ENCODE results near the gene SERINC2. TPM values are rescaled to one million over a fixed set of nuclear protein-coding genes. Genes with fewer than 3 reads are reported as not detected.

SERINC2 gene
- total and polyA plus RNA-seq, 2 of the 4 experiments (the other 2 are of a cell fraction): 2.0 to 59.5 TPM

DNA sequence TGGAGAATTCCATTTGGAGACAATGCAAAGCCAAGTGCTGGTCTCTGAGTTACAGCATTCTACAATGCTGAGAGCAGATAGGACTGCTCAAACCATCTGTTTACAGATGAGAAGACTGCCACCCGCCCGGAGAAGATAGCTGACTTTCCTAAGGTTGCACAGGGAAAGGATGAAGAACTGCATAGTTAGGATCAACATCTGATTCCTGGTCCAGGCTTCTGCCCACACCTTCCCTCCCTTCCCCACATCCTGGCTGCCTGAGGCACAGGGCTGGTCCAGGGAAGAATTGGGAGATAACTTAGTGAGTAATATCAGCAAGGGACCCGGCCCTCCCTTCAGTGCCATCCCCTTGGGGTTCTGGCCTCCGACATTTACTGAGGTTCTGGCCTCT is 2.0 kb downstream of the SERINC2 start:
- peak overlapping the region; percentile 89; the same call in 1 of the 2 replicates for H3K4me3 ChIP-seq (ENCODE audit: insufficient read depth, low read depth, low read length)
- H2BK20ac ChIP-seq (ENCODE audit: low read depth, low read length): 0 out of 2 replicates have a peak overlapping the region, but pooled peaks have one; percentile 31
- H3K23ac ChIP-seq (ENCODE audit: low read depth, low read length): peak overlapping the region; percentile 82
- H4K5ac ChIP-seq (ENCODE audit: low read depth, low read length): no peak overlapping the region
- ChIA-PET CTCF (interaction anchor here (1.1 kb wide), 1 partner anchor 18 kb away, joined by 3 read pairs; no protein-coding TSS in a partner anchor), POLR2A (ENCODE audit: unreplicated experiment) (no interaction called here)
- no peak overlapping the region for H3K18ac ChIP-seq (ENCODE audit: low read depth, low read length)
- H4K20me1 ChIP-seq (ENCODE audit: insufficient read depth, low read length): peaks cover 31% of the 10 kb centered on the region
- peak overlapping the region in 1 of 2 experiments; percentile 82; a peak in 1 of 4 replicates for H4K8ac ChIP-seq (ENCODE audit: low read depth in 2 of 2, low read length in 2 of 2)
- peak overlapping the region; percentile 82 for H3K4me2 ChIP-seq (ENCODE audit: low read depth, low read length)
- H3K27ac ChIP-seq (ENCODE audit: insufficient read depth, low read length): no peak overlapping the region
- no peak overlapping the region for H2BK5ac ChIP-seq (ENCODE audit: low read depth, low read length, poor library complexity, severe bottlenecking)
- WGBS, 2 experiments (ENCODE audit: extremely low coverage in 2 of 2, insufficient read length in 1 of 2): 100% methylated on average over 1 of the region's 4 CpGs; no CpG with 5 or more reads in 1 of the 2 experiments
- ATAC-seq (ENCODE audit: low read depth): no peak
- in situ Hi-C loops (cut with MboI; ENCODE audit: low sequenced_read_pairs) (no loop called here), dilution Hi-C loops (cut with HindIII; ENCODE audit: low sequenced_read_pairs, unreplicated experiment) (no loop called here), intact Hi-C loops (cut with micrococcal nuclease) (no loop called here)
- H2BK15ac ChIP-seq (ENCODE audit: low read depth, low read length): 0 out of 3 replicates have a peak overlapping the region, but pooled peaks have one; percentile 19
- 0 out of 2 replicates have a peak overlapping the region, but pooled peaks have one; percentile 70 for H2AK5ac ChIP-seq (ENCODE audit: low read depth, low read length)
- H2AK9ac ChIP-seq (replicated peaks; ENCODE audit: low read depth, low read length, poor library complexity): no peak overlapping the region
- no peak overlapping the region for H2AFZ ChIP-seq (replicated peaks; ENCODE audit: low read length, poor library complexity)
- H3K9me1 ChIP-seq (ENCODE audit: insufficient read depth, low read length): peaks cover 43% of the 10 kb centered on the region
- no TSS peak for BruUV-seq (replicated peaks)
- no peaks in the 10 kb centered on the region for H3K9me3 ChIP-seq (ENCODE audit: control insufficient read depth, insufficient read depth, low read length)
- H3K27me3 ChIP-seq (ENCODE audit: control insufficient read depth, insufficient read depth, low read length): no peaks in the 10 kb centered on the region
- no peak overlapping the region for H3K9ac ChIP-seq (ENCODE audit: low read depth, low read length)
- H2BK120ac ChIP-seq (ENCODE audit: low read depth, low read length): no peak overlapping the region
- TF ChIP-seq FOS (IDR thresholded peaks at IDR 0.05; ENCODE audit: low read depth, low read length) (no peak), MAZ (IDR thresholded peaks at IDR 0.05; ENCODE audit: borderline replicate concordance, low read depth, low read length) (no peak), NFE2L2 (IDR thresholded peaks at IDR 0.05; ENCODE audit: low read depth, low read length) (no peak), MAFK (IDR thresholded peaks at IDR 0.05; ENCODE audit: low read depth, low read length) (no peak), MXI1 (IDR thresholded peaks at IDR 0.05; ENCODE audit: borderline replicate concordance, low read depth, low read length) (no peak), CEBPB (IDR thresholded peaks at IDR 0.05; ENCODE audit: low read depth, low read length) (no peak), CHD1 (IDR thresholded peaks at IDR 0.05; ENCODE audit: low read depth, low read length) (no peak), RFX5 (IDR thresholded peaks at IDR 0.05; ENCODE audit: low read depth, low read length) (no peak)
- TF ChIP-seq, protein P1, sequence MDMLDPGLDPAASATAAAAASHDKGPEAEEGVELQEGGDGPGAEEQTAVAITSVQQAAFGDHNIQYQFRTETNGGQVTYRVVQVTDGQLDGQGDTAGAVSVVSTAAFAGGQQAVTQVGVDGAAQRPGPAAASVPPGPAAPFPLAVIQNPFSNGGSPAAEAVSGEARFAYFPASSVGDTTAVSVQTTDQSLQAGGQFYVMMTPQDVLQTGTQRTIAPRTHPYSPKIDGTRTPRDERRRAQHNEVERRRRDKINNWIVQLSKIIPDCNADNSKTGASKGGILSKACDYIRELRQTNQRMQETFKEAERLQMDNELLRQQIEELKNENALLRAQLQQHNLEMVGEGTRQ (IDR thresholded peaks at IDR 0.05; ENCODE audit: low read depth, low read length): no peak
- TF ChIP-seq, protein P2, sequence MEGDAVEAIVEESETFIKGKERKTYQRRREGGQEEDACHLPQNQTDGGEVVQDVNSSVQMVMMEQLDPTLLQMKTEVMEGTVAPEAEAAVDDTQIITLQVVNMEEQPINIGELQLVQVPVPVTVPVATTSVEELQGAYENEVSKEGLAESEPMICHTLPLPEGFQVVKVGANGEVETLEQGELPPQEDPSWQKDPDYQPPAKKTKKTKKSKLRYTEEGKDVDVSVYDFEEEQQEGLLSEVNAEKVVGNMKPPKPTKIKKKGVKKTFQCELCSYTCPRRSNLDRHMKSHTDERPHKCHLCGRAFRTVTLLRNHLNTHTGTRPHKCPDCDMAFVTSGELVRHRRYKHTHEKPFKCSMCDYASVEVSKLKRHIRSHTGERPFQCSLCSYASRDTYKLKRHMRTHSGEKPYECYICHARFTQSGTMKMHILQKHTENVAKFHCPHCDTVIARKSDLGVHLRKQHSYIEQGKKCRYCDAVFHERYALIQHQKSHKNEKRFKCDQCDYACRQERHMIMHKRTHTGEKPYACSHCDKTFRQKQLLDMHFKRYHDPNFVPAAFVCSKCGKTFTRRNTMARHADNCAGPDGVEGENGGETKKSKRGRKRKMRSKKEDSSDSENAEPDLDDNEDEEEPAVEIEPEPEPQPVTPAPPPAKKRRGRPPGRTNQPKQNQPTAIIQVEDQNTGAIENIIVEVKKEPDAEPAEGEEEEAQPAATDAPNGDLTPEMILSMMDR (conservative IDR thresholded peaks at IDR 0.05; ENCODE audit: low read depth, low read length): no peak
- H3K4ac ChIP-seq (ENCODE audit: low read depth, low read length): peak overlapping the region; percentile 94
- H4K91ac ChIP-seq (ENCODE audit: insufficient read depth, low read depth, low read length): no peak overlapping the region
- no peak overlapping the region; the same call in 1 of the 2 replicates for H3K14ac ChIP-seq (replicated peaks; ENCODE audit: low read depth, low read length)
- H3K4me1 ChIP-seq (ENCODE audit: control insufficient read depth, insufficient read depth, low read length): peaks cover 29% of the 10 kb centered on the region
- H3K79me1 ChIP-seq (ENCODE audit: low read depth in 1 of 2, low read length in 2 of 2): peaks cover 2 to 57% of the 10 kb centered on the region in 2 experiments; a peak in 3 of 4 replicates
- no peak overlapping the region; the same call in 1 of the 2 replicates for H3K56ac ChIP-seq (ENCODE audit: extremely low read depth, insufficient read depth, low read length)
- H3K36me3 ChIP-seq (ENCODE audit: control insufficient read depth, insufficient read depth, low read length): peaks cover 4% of the 10 kb centered on the region; the same call in 1 of the 2 replicates
- no peak for DNase-seq

Measured in IMR-90 (cell line).